Hepatocyte (in vitro differentiated cells): ENCODE measurements around the gene ARG1.

Experiments used
- EZH2 ChIP-seq: fragments of 200-600 bp; sonication (generic); IDR thresholded peaks from 2 replicates; pipeline ENCODE4 v1.6.1; 2016; ENCODE audit warnings: antibody characterized with exemption, mild to moderate bottlenecking, borderline replicate concordance
- EZH2phosphoT487 ChIP-seq: fragments of 200-600 bp; sonication (generic); IDR thresholded peaks from one replicate; pipeline ENCODE4 v1.6.1; 2018; ENCODE audit warnings: antibody characterized with exemption, mild to moderate bottlenecking, low read depth, moderate library complexity; ENCODE audit not compliant: unreplicated experiment, severe bottlenecking
- TF ChIP-seq, protein P1 (sequence below): fragments of 200-600 bp; sonication (generic); IDR thresholded peaks from 2 replicates; pipeline ENCODE4 v1.5.1; 2016; ENCODE audit warnings: antibody characterized with exemption, mild to moderate bottlenecking; ENCODE audit not compliant: poor library complexity

DNA sequence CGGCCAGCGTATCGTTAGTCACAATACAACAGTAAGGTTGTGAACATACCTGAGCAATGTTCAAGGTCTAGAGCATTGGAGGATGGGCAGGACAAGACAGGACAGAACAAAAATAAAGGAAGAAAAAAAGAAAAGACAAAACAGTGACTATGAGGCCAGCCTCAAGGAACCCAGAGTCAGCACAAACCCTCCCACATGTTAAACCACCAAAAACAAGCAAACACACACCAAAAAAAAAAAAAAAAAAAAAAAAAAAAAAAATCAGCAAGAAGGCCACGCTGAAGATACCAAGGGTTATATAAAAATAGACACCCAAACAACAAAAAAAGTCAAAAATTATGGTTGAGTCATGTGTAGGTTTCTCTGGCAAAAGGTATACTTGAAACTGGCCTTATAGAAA, 42.2 kb downstream of the ARG1 start:
- TF ChIP-seq, protein P1, sequence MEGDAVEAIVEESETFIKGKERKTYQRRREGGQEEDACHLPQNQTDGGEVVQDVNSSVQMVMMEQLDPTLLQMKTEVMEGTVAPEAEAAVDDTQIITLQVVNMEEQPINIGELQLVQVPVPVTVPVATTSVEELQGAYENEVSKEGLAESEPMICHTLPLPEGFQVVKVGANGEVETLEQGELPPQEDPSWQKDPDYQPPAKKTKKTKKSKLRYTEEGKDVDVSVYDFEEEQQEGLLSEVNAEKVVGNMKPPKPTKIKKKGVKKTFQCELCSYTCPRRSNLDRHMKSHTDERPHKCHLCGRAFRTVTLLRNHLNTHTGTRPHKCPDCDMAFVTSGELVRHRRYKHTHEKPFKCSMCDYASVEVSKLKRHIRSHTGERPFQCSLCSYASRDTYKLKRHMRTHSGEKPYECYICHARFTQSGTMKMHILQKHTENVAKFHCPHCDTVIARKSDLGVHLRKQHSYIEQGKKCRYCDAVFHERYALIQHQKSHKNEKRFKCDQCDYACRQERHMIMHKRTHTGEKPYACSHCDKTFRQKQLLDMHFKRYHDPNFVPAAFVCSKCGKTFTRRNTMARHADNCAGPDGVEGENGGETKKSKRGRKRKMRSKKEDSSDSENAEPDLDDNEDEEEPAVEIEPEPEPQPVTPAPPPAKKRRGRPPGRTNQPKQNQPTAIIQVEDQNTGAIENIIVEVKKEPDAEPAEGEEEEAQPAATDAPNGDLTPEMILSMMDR, result no peak
- TF ChIP-seq EZH2 (no peak), EZH2phosphoT487 (no peak)
